T-helper 1 cell treated with Interleukin-12 subunit alpha and Interleukin-12 subunit beta and Interleukin-4 antibody, amounts not matched to agents 30 μg/mL and 1 μg/mL, for 36 hours (primary cell): Measurements from ENCODE around the gene KLHL24.
"Not testable (repeated sequence)": the region's sequence is repeated elsewhere in the genome, so short reads cannot be mapped to it uniquely, and the experiment has no call there.

Experiments used
- H3K27ac Mint-ChIP-seq: one replicate; pipeline ENCODE4 v1.8.0; 2021; ENCODE audit warnings: mild to moderate bottlenecking, mixed read lengths
- H3K27me3 Mint-ChIP-seq: one replicate; pipeline ENCODE4 v1.8.0; 2021; ENCODE audit warnings: low read depth, mixed read lengths
- H3K36me3 Mint-ChIP-seq: one replicate; pipeline ENCODE4 v1.8.0; 2021; ENCODE audit warnings: low read depth, mixed read lengths
- H3K4me1 Mint-ChIP-seq: one replicate; pipeline ENCODE4 v1.8.0; 2021; ENCODE audit warnings: low read depth, mixed read lengths
- H3K4me3 Mint-ChIP-seq: one replicate; pipeline ENCODE4 v1.8.0; 2021; ENCODE audit warnings: mild to moderate bottlenecking, moderate library complexity, mixed read lengths
- H3K9me3 Mint-ChIP-seq: one replicate; pipeline ENCODE4 v1.8.0; 2021; ENCODE audit warnings: mixed read lengths

The KLHL24 gene

GRCh38 chr3:183635431-183636220, at the start of gene KLHL24:
KLHL24 (plus strand) TSS chr3:183635623; CDS start chr3:183650357, 14,734 bp downstream.
- no peaks in the 10 kb centered on the region for H3K36me3 Mint-ChIP-seq
- H3K4me3 Mint-ChIP-seq: peak within 1 kb of the TSS; percentile 87
- no peaks in the 10 kb centered on the region for H3K27me3 Mint-ChIP-seq
- no peaks in the 10 kb centered on the region for H3K9me3 Mint-ChIP-seq
- peak within 1 kb of the TSS; percentile 92 for H3K27ac Mint-ChIP-seq
- H3K4me1 Mint-ChIP-seq: peaks cover 27% of the 10 kb centered on the region

GRCh38 chr3:183586477-183586876, 48.9 kb upstream of the KLHL24 start:
- Mint-ChIP-seq H3K27ac (peak overlapping the region; percentile 82), H3K4me3 (peak overlapping the region; percentile 49), H3K4me1 (peaks cover 27% of the 10 kb centered on the region), H3K36me3 (peaks cover 2% of the 10 kb centered on the region), H3K27me3 (no peaks in the 10 kb centered on the region), H3K9me3 (no peaks in the 10 kb centered on the region)

GRCh38 chr3:183587336-183587735, 48.1 kb upstream of the KLHL24 start:
- Mint-ChIP-seq H3K27me3 (no peaks in the 10 kb centered on the region), H3K4me3 (peak overlapping the region; percentile 12), H3K36me3 (peaks cover 2% of the 10 kb centered on the region), H3K9me3 (no peaks in the 10 kb centered on the region), H3K4me1 (peaks cover 35% of the 10 kb centered on the region), H3K27ac (peak overlapping the region; percentile 82)

GRCh38 chr3:183590442-183590841, 45.0 kb upstream of the KLHL24 start:
- no peak overlapping the region for H3K4me3 Mint-ChIP-seq
- no peaks in the 10 kb centered on the region for H3K27me3 Mint-ChIP-seq
- peaks cover 2% of the 10 kb centered on the region for H3K36me3 Mint-ChIP-seq
- no peak overlapping the region for H3K27ac Mint-ChIP-seq
- no peaks in the 10 kb centered on the region for H3K9me3 Mint-ChIP-seq
- H3K4me1 Mint-ChIP-seq: peaks cover 32% of the 10 kb centered on the region

GRCh38 chr3:183591881-183592521, 43.4 kb upstream of the KLHL24 start:
- Mint-ChIP-seq H3K27ac (peak overlapping the region; percentile 62), H3K4me1 (peaks cover 24% of the 10 kb centered on the region), H3K4me3 (peak overlapping the region; percentile 47)

GRCh38 chr3:183592821-183593220, 42.6 kb upstream of the KLHL24 start:
- Mint-ChIP-seq H3K4me3 (no peak overlapping the region), H3K27ac (no peak overlapping the region)

More at GRCh38 chr3:183591881-183592521, 43.4 kb upstream of the KLHL24 start:
- Mint-ChIP-seq H3K27me3 (peaks cover 4% of the 10 kb centered on the region), H3K36me3 (peaks cover 5% of the 10 kb centered on the region), H3K9me3 (peaks cover 5% of the 10 kb centered on the region)

GRCh38 chr3:183594636-183595035, 40.8 kb upstream of the KLHL24 start:
- peaks cover 4% of the 10 kb centered on the region for H3K27me3 Mint-ChIP-seq
- no peak overlapping the region for H3K27ac Mint-ChIP-seq
- peaks cover 11% of the 10 kb centered on the region for H3K4me1 Mint-ChIP-seq

More at GRCh38 chr3:183592821-183593220, 42.6 kb upstream of the KLHL24 start:
- H3K36me3 Mint-ChIP-seq: peaks cover 3% of the 10 kb centered on the region
- H3K9me3 Mint-ChIP-seq: peaks cover 11% of the 10 kb centered on the region
- peaks cover 19% of the 10 kb centered on the region for H3K4me1 Mint-ChIP-seq
- H3K27me3 Mint-ChIP-seq: peaks cover 4% of the 10 kb centered on the region

GRCh38 chr3:183597959-183598358, 37.5 kb upstream of the KLHL24 start:
- Mint-ChIP-seq H3K36me3 (peaks cover 6% of the 10 kb centered on the region), H3K27me3 (peaks cover 4% of the 10 kb centered on the region), H3K27ac (no peak overlapping the region), H3K9me3 (peaks cover 22% of the 10 kb centered on the region), H3K4me1 (no peaks in the 10 kb centered on the region), H3K4me3 (no peak overlapping the region)

More at GRCh38 chr3:183594636-183595035, 40.8 kb upstream of the KLHL24 start:
- H3K4me3 Mint-ChIP-seq: no peak overlapping the region
- peaks cover 6% of the 10 kb centered on the region for H3K36me3 Mint-ChIP-seq
- H3K9me3 Mint-ChIP-seq: peaks cover 22% of the 10 kb centered on the region

GRCh38 chr3:183611326-183611725, 24.1 kb upstream of the KLHL24 start:
- H3K9me3 Mint-ChIP-seq, H3K4me3 Mint-ChIP-seq, H3K27ac Mint-ChIP-seq: not testable (repeated sequence)

GRCh38 chr3:183613366-183614285, 21.8 kb upstream of the KLHL24 start:
- Mint-ChIP-seq H3K9me3 (no peaks in the 10 kb centered on the region), H3K4me3 (no peak overlapping the region), H3K27ac (no peak overlapping the region), H3K4me1 (no peaks in the 10 kb centered on the region), H3K27me3 (peaks cover 5% of the 10 kb centered on the region), H3K36me3 (no peaks in the 10 kb centered on the region)

More at GRCh38 chr3:183611326-183611725, 24.1 kb upstream of the KLHL24 start:
- not testable (repeated sequence) for H3K27me3 Mint-ChIP-seq, H3K36me3 Mint-ChIP-seq, H3K4me1 Mint-ChIP-seq

GRCh38 chr3:183618542-183618941, 16.9 kb upstream of the KLHL24 start:
- H3K27me3 Mint-ChIP-seq: peaks cover 8% of the 10 kb centered on the region
- no peaks in the 10 kb centered on the region for H3K36me3 Mint-ChIP-seq
- H3K27ac Mint-ChIP-seq: no peak overlapping the region
- no peak overlapping the region for H3K4me3 Mint-ChIP-seq
- no peaks in the 10 kb centered on the region for H3K4me1 Mint-ChIP-seq
- no peaks in the 10 kb centered on the region for H3K9me3 Mint-ChIP-seq

- no peak overlapping the region for H3K4me3 Mint-ChIP-seq
- H3K9me3 Mint-ChIP-seq: no peaks in the 10 kb centered on the region
- no peaks in the 10 kb centered on the region for H3K4me1 Mint-ChIP-seq
- no peaks in the 10 kb centered on the region for H3K36me3 Mint-ChIP-seq
- peaks cover 4% of the 10 kb centered on the region for H3K27me3 Mint-ChIP-seq
- H3K27ac Mint-ChIP-seq: no peak overlapping the region
These were observed 16.4 kb upstream of the KLHL24 start for GRCh38 chr3:183619010-183619409.

GRCh38 chr3:183619624-183620251, 15.7 kb upstream of the KLHL24 start:
- Mint-ChIP-seq H3K27ac (no peak overlapping the region), H3K36me3 (no peaks in the 10 kb centered on the region), H3K27me3 (peaks cover 8% of the 10 kb centered on the region), H3K4me3 (no peak overlapping the region), H3K4me1 (no peaks in the 10 kb centered on the region), H3K9me3 (no peaks in the 10 kb centered on the region)

GRCh38 chr3:183620252-183620628, 15.2 kb upstream of the KLHL24 start:
- no peaks in the 10 kb centered on the region for H3K9me3 Mint-ChIP-seq
- H3K4me1 Mint-ChIP-seq: no peaks in the 10 kb centered on the region
- no peak overlapping the region for H3K4me3 Mint-ChIP-seq
- H3K27me3 Mint-ChIP-seq: peaks cover 8% of the 10 kb centered on the region
- H3K27ac Mint-ChIP-seq: no peak overlapping the region
- no peaks in the 10 kb centered on the region for H3K36me3 Mint-ChIP-seq
